Mucosa of descending colon (tissue), 3 donors: ENCODE data around the gene WBP2NL. TPM values are rescaled to one million over a fixed set of nuclear protein-coding genes. Genes with fewer than 3 reads are reported as not detected.
"Not testable (repeated sequence)": the region's sequence is repeated elsewhere in the genome, so short reads cannot be mapped to it uniquely, and the experiment has no call there.

Experiments
- ATAC-seq: fragments of 200-7000 bp; cut with Tn5 transposase; one replicate; pipeline ENCODE4 v1.9.1; 2020; ENCODE audit warnings: mild to moderate bottlenecking, moderate library complexity
- DNase-seq, 3 donors: peaks; one replicate each; pipeline ENCODE4 v3.0.0-alpha.2; 2020
- H3K36me3 ChIP-seq: fragments of 200-600 bp; one replicate; pipeline ENCODE4 v1.8.0; 2021; ENCODE audit warnings: low read depth, mild to moderate bottlenecking
- H3K4me1 ChIP-seq: fragments of 200-600 bp; one replicate; pipeline ENCODE4 v1.8.0; 2021; ENCODE audit warnings: low read depth, mild to moderate bottlenecking
- H3K4me3 ChIP-seq: fragments of 200-600 bp; one replicate; pipeline ENCODE4 v1.8.0; 2021; ENCODE audit warnings: mild to moderate bottlenecking
- H3K9me3 ChIP-seq: fragments of 200-600 bp; one replicate; pipeline ENCODE4 v1.8.0; 2021; ENCODE audit warnings: mild to moderate bottlenecking
- intact Hi-C, 2 donors: fragments of 100-400 bp; cut with DNase I in 1 of 2; cut with micrococcal nuclease in 1 of 2; formaldehyde crosslinking; loops; one replicate each; pipeline versions ENCODE4 v1.11.0 to v1.11.1; 2022; cut with DNase I, micrococcal nuclease
- total RNA-seq, 3 donors: library from RNA; stranded (reverse); fragmentation: NEBNext Ultra II Directional in 2 of 3; extraction: Animal tissue kit (Norgen Biotek cat#: 25700) in 2 of 3; gene quantifications; one replicate each; pipeline versions ENCODE4 v1.2.1 to v1.2.4, GENCODE V29; 2021 to 2023
- TF ChIP-seq, protein P1 (sequence below): fragments of 200-600 bp; IDR thresholded peaks from one replicate; pipeline ENCODE4 v1.8.0; 2022; ENCODE audit warnings: antibody characterized with exemption, mild to moderate bottlenecking
- donor health status: DM: no; HTN: no; CAD: no; lungs with moderate emphysema.
- donor health status: DM: no; HTN: no; CAD: no.
- donor health status: DM: no; HTN: yes; CAD: no.

WBP2NL gene
- total RNA-seq, 3 donors from 2014 or later, result 0.63 to 3.7 (median 1.8) TPM

DNA sequence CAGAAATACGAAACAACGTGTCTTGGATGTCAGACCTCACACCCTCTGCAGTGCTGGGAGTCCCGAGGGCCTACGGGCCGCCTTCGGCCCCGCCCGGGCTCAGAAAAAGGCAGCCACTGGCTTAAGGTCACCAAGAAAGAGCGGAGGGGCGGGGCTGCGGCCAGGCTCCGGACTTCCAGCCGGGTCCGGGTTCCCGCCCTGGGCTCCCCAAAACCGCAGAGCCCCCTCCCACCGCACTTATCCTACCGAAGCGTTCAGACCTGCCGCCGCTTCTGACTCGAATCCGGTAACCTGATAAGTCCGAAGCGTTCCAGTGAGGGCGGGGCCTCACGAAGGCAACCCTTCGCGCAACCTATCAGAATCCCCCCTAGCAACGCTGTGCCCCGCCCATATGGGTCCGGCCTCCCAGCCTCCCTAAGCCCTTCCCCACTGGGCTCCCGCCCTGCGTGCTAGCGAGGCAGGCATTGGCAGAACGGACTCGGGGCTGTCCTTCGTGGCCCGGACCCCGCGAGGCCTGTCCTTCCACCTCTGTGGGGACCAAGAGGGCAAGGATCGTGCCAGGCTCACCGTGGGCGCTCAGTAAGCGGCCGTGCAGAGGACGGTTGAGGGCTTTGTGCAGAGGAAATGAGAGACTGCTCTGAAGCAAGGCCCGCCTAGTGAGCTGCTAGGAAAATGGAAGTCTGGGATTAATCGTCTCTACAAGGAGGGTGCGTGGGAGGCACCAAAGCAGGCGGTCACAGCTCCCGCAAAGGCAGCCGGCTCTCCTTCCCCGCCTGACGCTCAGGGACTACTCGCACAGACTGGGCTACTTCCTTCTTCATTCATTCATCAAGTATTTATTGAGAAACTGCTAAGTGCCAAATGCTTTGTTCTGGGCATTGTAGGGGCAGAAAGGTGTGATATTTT, 72.2 kb downstream of the WBP2NL start, which contains the start of gene NAGA:
Gene NAGA, minus strand, starts transcription at position 296 of the 906 bp plus-strand sequence. CDS start 515 bp downstream, outside the sequence.
- peaks cover 23% of the 10 kb centered on the region for H3K4me1 ChIP-seq

DNA sequence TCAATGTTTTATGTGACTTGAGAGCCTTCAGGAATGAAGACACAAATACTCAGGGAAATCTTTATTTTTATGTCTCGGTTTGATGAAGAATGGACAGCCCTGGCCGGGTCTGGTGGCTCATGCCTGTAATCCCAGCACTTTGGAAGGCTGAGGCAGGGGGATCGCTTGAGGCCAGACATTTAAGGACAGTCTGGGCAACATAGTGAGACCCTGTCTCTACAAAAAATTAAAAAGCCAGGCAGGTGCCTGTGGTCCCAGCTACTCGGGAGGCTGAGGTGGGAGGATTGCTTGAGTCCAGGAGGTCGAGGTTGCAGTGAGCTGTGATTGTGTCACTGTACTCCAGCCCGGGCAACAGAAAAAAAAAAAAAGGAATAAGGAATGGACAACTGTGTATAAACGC, 72.9 kb downstream of the WBP2NL start:
- H3K36me3 ChIP-seq, H3K4me3 ChIP-seq, ATAC-seq, H3K9me3 ChIP-seq, DNase-seq, intact Hi-C loops: not testable (repeated sequence)
- peaks cover 23% of the 10 kb centered on the region for H3K4me1 ChIP-seq

More for the DNA sequence above, 72.2 kb downstream of the WBP2NL start, which contains the start of gene NAGA:
- intact Hi-C loops, result no loop called here
- Histone ChIP-seq H3K9me3 (no peaks in the 10 kb centered on the region), H3K36me3 (peaks cover 3% of the 10 kb centered on the region), H3K4me3 (peak within 1 kb of the TSS; percentile 17)
- DNase-seq, result peak; percentile 98
- TF ChIP-seq, protein P1, sequence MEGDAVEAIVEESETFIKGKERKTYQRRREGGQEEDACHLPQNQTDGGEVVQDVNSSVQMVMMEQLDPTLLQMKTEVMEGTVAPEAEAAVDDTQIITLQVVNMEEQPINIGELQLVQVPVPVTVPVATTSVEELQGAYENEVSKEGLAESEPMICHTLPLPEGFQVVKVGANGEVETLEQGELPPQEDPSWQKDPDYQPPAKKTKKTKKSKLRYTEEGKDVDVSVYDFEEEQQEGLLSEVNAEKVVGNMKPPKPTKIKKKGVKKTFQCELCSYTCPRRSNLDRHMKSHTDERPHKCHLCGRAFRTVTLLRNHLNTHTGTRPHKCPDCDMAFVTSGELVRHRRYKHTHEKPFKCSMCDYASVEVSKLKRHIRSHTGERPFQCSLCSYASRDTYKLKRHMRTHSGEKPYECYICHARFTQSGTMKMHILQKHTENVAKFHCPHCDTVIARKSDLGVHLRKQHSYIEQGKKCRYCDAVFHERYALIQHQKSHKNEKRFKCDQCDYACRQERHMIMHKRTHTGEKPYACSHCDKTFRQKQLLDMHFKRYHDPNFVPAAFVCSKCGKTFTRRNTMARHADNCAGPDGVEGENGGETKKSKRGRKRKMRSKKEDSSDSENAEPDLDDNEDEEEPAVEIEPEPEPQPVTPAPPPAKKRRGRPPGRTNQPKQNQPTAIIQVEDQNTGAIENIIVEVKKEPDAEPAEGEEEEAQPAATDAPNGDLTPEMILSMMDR, result no peak
- peak; percentile 96 for ATAC-seq

DNA sequence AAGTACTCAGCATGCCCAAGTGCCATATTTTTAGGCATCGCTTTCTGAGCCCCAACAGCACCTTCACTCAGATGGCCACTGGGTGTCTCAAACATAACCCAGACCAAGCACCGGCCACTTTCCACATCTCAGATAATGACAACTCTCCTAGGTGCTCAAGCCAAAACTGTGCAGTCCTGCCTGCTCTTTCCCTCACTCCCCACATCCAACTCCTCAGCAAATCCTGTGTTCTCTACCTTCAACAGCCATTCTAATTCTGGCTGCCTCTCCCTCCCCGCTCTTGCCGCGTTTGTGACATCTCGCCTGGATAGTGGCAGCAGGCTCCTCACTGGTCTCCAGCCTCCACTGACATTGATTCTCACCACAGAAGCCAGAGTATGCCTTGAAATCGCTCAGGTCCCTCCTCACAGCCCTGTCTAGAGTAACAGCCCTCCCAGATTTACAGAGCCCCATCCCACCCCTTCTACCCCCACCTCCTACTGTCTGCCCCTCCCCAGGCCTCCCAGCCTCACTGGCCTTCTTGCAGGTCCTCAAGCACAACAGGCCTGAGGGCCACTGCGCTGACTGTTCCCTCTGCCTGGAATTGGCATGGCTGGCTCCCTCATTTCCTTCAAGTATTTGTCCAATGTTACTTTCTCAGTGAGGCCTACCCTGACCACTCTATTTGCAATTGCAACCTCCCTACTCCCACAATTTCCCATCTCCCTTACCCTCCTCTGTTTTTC, 74.2 kb downstream of the WBP2NL start:
- no peaks in the 10 kb centered on the region for H3K9me3 ChIP-seq
- no peak overlapping the region for H3K4me3 ChIP-seq
- intact Hi-C loops, result no loop called here
- DNase-seq, result no peak
- peaks cover 23% of the 10 kb centered on the region for H3K4me1 ChIP-seq
- peaks cover 3% of the 10 kb centered on the region for H3K36me3 ChIP-seq
- TF ChIP-seq, protein P1, result no peak
- ATAC-seq, result no peak

DNA sequence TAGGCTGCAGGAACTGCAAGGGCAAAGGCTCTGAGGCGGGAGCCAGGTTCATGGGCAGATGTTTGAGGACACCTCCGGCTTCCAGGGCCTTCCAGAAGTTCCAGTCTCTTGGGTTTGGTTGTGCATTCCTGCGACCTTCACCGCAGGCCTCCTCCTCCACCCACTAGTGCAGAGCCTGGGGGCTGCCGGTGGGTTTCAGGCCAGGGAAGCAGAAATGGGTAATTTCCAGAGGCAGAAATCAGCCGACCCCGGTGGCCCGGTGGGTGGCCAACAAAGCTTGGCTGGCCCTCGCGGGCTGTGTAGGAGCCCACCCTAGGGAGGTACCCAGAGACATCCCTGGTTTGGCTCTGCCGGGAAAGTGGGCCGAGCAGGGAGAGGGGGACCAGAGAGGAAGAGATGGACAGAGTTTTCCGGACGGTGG, 75.0 kb downstream of the WBP2NL start:
- Histone ChIP-seq H3K4me1 (peaks cover 29% of the 10 kb centered on the region), H3K4me3 (no peak overlapping the region), H3K9me3 (no peaks in the 10 kb centered on the region), H3K36me3 (peaks cover 3% of the 10 kb centered on the region)
- TF ChIP-seq, protein P1, result no peak
- no peak for DNase-seq
- no peak for ATAC-seq
- intact Hi-C loops, result no loop called here

DNA sequence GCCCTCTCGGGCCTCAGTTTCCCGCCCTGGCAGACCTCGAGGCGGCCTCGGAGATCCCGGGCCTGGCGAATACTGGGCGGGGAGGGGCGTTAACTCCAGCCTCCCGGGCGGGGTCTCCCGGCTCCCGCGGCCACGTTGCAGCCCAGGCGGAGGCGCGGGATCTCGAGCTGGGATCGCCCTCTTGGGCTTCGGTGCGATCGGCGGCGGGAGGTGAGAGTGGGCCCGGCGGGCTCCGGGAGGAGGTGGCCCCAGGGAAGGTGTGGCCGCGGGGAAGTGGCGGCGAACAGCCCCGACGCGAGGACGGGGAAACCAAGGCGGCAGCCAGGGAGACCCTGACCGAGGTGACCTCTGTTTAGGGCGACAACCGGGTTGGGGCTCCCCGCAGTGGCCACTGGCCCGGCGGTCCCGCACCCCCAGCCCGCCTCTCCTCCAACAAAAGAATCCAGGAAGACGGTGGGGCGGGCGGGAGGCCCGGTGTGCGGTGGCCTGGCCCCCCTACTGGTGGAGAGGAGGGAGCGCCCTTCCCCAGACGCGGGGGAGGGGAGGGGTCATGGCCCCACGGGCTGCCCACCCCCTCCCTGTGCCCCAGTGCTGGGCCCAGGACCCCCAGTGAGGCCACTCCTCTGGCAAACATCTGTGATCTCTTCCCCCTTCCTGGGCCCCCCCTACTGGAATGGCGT, 75.7 kb downstream of the WBP2NL start, which contains the start of gene PHETA2:
Gene PHETA2, plus strand, starts transcription at position 117 of the 680 bp plus-strand sequence. CDS start 3,046 bp downstream, outside the sequence.
- DNase-seq, result peak; percentile 67 to 78 (median 73)
- Histone ChIP-seq H3K9me3 (no peaks in the 10 kb centered on the region), H3K36me3 (peaks cover 3% of the 10 kb centered on the region), H3K4me3 (peak within 1 kb of the TSS; percentile 41), H3K4me1 (peaks cover 35% of the 10 kb centered on the region)
- intact Hi-C loops, result no loop called here
- TF ChIP-seq, protein P1, result peak; percentile 26
- ATAC-seq, result peak; percentile 14
